ENCODE data around the gene MIGA1.
"Not testable (repeated sequence)": the region's sequence is repeated elsewhere in the genome, so short reads cannot be mapped to it uniquely, and the experiment has no call there.

Gene MIGA1

DNA sequence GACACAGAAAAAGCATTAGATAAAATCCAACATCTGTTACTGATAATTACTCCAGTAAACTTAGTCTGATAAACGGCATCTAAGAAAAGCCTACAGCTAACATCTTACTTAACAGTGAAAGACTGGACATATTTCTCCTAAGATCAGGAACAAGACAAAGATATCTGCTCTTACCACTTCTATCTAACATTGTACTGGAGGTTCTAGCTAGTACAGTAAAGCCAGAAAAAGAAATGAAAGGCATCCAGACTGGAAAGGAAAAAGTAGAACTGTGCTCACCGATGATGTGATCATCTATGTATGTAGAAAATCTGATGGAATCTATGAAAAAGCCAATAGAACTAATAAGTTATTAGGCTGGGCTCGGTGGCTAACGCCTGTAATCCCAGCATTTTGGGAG is 130.7 kb downstream of the MIGA1 start:
- no peak for DNase-seq (ENCODE audit: low read depth in 2 of 2)

DNA sequence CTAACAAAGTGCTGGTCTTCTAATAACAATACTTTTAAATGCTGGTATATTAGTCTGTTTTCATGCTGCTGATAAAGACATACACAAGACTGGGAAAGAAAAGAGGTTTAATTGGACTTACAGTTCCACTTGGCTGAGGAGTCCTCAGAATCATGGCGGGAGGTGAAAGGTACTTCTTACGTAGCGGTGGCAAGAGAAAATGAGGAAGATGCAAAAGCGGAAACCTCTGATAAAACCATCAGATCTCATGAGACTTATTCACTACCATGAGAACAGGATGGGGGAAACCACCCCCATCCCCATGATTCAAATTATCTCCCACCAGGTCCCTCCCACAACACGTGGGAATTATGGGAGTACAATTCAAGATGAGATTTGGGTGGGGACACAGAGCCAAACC is 139.5 kb downstream of the MIGA1 start:
- not testable (repeated sequence) for DNase-seq (ENCODE audit: low read depth in 2 of 2)

DNA sequence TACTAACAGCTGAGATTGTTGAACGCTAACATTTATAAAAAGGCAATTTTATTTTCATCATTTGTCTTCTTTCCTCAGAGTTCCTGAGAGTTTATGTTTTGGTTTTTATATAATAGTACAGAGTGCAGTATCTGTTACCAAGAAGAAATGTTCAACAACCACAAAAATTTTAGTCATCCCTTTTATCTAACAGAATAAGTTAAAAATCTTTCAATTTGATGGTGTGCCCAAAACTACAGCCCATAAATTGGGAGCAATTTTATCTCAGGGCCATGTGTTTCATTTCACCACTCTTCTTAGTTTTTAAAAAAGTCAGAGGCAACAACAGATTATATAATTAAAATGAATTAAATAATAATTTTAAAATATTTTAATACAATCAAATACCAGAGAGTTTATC is 146.1 kb downstream of the MIGA1 start:
- DNase-seq (ENCODE audit: low read depth in 2 of 2): no peak

DNA sequence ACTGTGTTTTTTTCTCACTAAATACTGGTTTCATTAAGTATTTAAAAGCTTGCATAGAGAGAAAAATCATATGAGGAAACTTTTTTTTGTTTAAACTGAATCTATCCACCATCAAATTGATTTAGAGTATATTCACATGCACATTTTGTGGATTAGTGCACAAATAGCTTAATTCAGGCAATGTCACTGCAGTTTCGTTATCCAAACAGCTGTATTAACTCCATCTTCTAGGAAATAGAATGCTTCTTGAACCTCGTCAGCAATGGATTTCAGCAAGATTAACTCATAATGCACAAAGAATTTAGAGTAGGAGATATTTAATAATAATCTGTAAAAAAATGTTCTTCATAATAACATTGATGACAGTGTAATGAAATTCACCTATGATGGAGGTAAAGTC is 146.5 kb downstream of the MIGA1 start:
- no peak for DNase-seq (ENCODE audit: low read depth in 2 of 2)

DNA sequence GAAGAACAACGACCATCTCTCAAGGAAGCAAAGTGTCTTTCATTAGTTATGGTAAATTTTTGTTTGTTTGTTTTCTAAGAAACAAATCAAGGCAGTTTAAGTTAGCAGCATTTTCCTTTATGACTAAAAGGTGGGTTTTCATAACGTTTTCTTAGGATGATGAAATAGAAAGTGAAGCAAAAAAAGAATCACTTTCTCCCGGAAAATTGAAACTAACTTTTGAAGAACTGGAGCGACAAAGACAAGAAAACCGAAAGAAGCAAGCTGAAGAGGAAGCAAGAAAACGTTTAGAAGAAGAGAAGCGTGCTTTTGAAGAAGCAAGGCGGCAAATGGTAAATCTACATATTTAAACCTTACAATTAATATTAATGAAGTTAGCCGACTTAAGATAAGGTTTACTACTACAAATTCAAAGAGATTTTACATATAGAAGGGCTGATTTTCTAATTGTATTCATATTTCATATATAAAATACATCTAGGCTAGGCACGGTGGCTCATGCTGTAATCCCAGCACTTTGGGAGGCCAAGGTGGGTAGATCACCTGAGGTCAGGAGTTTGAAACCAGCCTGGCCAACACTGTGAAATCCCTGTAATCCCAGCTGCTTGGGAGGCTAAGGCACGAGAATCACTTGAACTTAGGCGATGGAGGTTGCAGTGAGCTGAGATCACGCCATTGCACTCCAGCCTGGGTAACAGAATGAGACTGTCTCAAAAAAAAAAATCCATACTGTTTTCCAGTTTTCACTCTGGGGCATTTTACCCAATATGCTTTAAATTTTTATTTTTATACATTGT is 147.3 kb downstream of the MIGA1 start:
- DNase-seq (ENCODE audit: low read depth in 2 of 2): no peak

DNA sequence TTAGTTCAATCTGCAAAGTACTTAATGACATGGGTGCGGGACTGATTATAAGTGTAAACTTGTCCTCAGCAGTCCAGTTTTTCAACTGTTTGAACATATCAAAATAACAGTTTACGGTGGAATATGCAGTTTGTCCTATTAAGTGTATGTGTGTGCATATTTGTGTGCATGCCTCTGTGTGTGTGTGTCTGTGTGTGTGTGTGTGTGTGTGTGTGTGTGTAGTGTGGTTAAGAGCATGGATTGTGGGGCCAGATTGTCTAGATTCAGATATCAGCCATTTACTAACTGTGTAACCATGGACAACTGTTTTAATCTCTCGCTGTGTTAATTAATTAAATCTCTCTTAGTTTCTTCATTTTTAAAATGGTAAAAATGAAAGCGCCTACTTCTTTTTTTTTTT is 148.0 kb downstream of the MIGA1 start:
- no peak for DNase-seq (ENCODE audit: low read depth in 2 of 2)

Data from stimulated activated CD4-positive, alpha-beta T cell treated with anti-CD3 and anti-CD28 coated beads, Interleukin-15, amount 100 ng/mL, for 48 hours (primary cell).